WTC11 (cell line): ENCODE results near the gene KCNG1. TPM values are rescaled to one million over a fixed set of nuclear protein-coding genes. Genes with fewer than 3 reads are reported as not detected.

Experiments
- ATAC-seq: fragments of 200-7000 bp; cut with Tn5 transposase; 2 replicates; pipeline ENCODE4 v1.10.0; 2021; ENCODE audit warnings: mild to moderate bottlenecking, moderate library complexity
- CTCF ChIA-PET: fragments of 300-600 bp; sonication (Branson Sonifier 250); formaldehyde crosslinking; loops from one replicate; lab custom pipeline; 2021; ENCODE audit warnings: antibody characterized with exemption; lab: Charles Lee
- POLR2A ChIA-PET: fragments of 350-600 bp; sonication (Branson Sonifier 250); formaldehyde crosslinking; loops from one replicate; lab custom pipeline; 2021; ENCODE audit warnings: antibody characterized with exemption; lab: Charles Lee
- DNase-seq: peaks from one replicate; pipeline ENCODE4 v3.0.0; 2021; ENCODE audit warnings: low spot score
- H3K27ac Mint-ChIP-seq: 2 replicates; pipeline ENCODE4 v1.8.0; 2021; ENCODE audit warnings: mixed read lengths
- H3K27me3 Mint-ChIP-seq: 2 replicates; pipeline ENCODE4 v1.8.0; 2021; ENCODE audit warnings: low read depth, mild to moderate bottlenecking, moderate library complexity, mixed read lengths
- H3K36me3 Mint-ChIP-seq: 2 replicates; pipeline ENCODE4 v1.8.0; 2021; ENCODE audit warnings: mixed read lengths
- H3K4me1 Mint-ChIP-seq: 2 replicates; pipeline ENCODE4 v1.8.0; 2022; ENCODE audit warnings: mixed read lengths
- H3K4me3 Mint-ChIP-seq: 2 replicates; pipeline ENCODE4 v1.8.0; 2021; ENCODE audit warnings: mild to moderate bottlenecking, moderate library complexity, mixed read lengths
- H3K9me3 Mint-ChIP-seq: 2 replicates; pipeline ENCODE4 v1.8.0; 2021; ENCODE audit warnings: mixed read lengths
- ATF1 ChIP-seq: sonication (generic); formaldehyde crosslinking; IDR thresholded peaks from 2 replicates; pipeline ENCODE4 v1.8.1; 2023; ENCODE audit warnings: mild to moderate bottlenecking, moderate library complexity, missing genetic modification reagents
- ATF6 ChIP-seq: sonication (generic); formaldehyde crosslinking; IDR thresholded peaks from 2 replicates; pipeline ENCODE4 v1.8.1; 2023; ENCODE audit warnings: mild to moderate bottlenecking, missing genetic modification reagents
- CDX4 ChIP-seq: fragments of 250-450 bp; sonication (Bioruptor Pico); IDR thresholded peaks from 2 replicates; pipeline ENCODE4 v1.9.0; 2021; ENCODE audit warnings: moderate library complexity, mild to moderate bottlenecking, inconsistent platforms, borderline replicate concordance
- EMX1 ChIP-seq: fragments of 250-450 bp; sonication (Bioruptor Pico); IDR thresholded peaks from 2 replicates; pipeline ENCODE4 v1.8.0; 2021; ENCODE audit warnings: mild to moderate bottlenecking
- FOXK1 ChIP-seq: sonication (generic); formaldehyde crosslinking; IDR thresholded peaks from 2 replicates; pipeline ENCODE4 v1.8.0; 2022; ENCODE audit warnings: mild to moderate bottlenecking, moderate library complexity, missing genetic modification reagents
- HMGXB4 ChIP-seq: sonication (generic); formaldehyde crosslinking; IDR thresholded peaks from 2 replicates; pipeline ENCODE4 v1.8.1; 2023; ENCODE audit warnings: mild to moderate bottlenecking, moderate library complexity, missing genetic modification reagents
- IRF1 ChIP-seq: sonication (generic); formaldehyde crosslinking; IDR thresholded peaks from 2 replicates; pipeline ENCODE4 v1.8.0; 2023; ENCODE audit warnings: missing genetic modification reagents
- NFATC4 ChIP-seq: fragments of 250-450 bp; sonication (Bioruptor Pico); IDR thresholded peaks from 2 replicates; pipeline ENCODE4 v1.9.0; 2021; ENCODE audit warnings: mild to moderate bottlenecking
- NFE2L1 ChIP-seq: sonication (generic); formaldehyde crosslinking; IDR thresholded peaks from 2 replicates; pipeline ENCODE4 v1.8.1; 2023; ENCODE audit warnings: missing genetic modification reagents
- NFYB ChIP-seq: sonication (generic); formaldehyde crosslinking; conservative IDR thresholded peaks from 2 replicates; pipeline ENCODE4 v1.8.0; 2022; ENCODE audit warnings: low read depth, missing genetic modification reagents
- NR1H2 ChIP-seq: sonication (generic); formaldehyde crosslinking; IDR thresholded peaks from 2 replicates; pipeline ENCODE4 v1.9.0; 2021; ENCODE audit warnings: mild to moderate bottlenecking, moderate library complexity, missing genetic modification reagents
- PREB ChIP-seq: sonication (generic); formaldehyde crosslinking; IDR thresholded peaks from 2 replicates; pipeline ENCODE4 v1.8.1; 2022; ENCODE audit warnings: mild to moderate bottlenecking, missing genetic modification reagents, moderate library complexity, borderline replicate concordance
- PRRX2 ChIP-seq: fragments of 250-450 bp; sonication (Bioruptor Pico); IDR thresholded peaks from 2 replicates; pipeline ENCODE4 v1.8.0; 2021; ENCODE audit warnings: mild to moderate bottlenecking
- SP1 ChIP-seq: sonication (generic); formaldehyde crosslinking; conservative IDR thresholded peaks from 2 replicates; pipeline ENCODE4 v1.8.1; 2022; ENCODE audit warnings: missing genetic modification reagents
- ZMAT4 ChIP-seq: fragments of 250-450 bp; sonication (Bioruptor Pico); IDR thresholded peaks from 2 replicates; pipeline ENCODE4 v1.9.0; 2021; ENCODE audit warnings: mild to moderate bottlenecking
- ZNF138 ChIP-seq: sonication (generic); formaldehyde crosslinking; conservative IDR thresholded peaks from 2 replicates; pipeline ENCODE4 v1.8.1; 2022; ENCODE audit warnings: mild to moderate bottlenecking, moderate library complexity, missing genetic modification reagents
- ZNF219 ChIP-seq: sonication (generic); formaldehyde crosslinking; IDR thresholded peaks from 2 replicates; pipeline ENCODE4 v1.8.0; 2023; ENCODE audit warnings: missing genetic modification reagents, mild to moderate bottlenecking, borderline replicate concordance
- ZNF263 ChIP-seq: sonication (generic); formaldehyde crosslinking; IDR thresholded peaks from 2 replicates; pipeline ENCODE4 v1.8.1; 2022; ENCODE audit warnings: low read depth, mild to moderate bottlenecking, moderate library complexity, missing genetic modification reagents
- ZSCAN18 ChIP-seq: fragments of 250-450 bp; sonication (Bioruptor Pico); IDR thresholded peaks from 2 replicates; pipeline ENCODE4 v2.1.2; 2022; ENCODE audit warnings: mild to moderate bottlenecking, moderate library complexity
- total RNA-seq: library from RNA; stranded (reverse); gene quantifications from 3 replicates; pipeline ENCODE4 v1.2.3, GENCODE V29; 2021

KCNG1 gene
- total RNA-seq, 1 experiment from 2014 or later: 34.6 TPM

GRCh38 chr20:51019656-51020592 lies 3.0 kb downstream of the KCNG1 start:
- POLR2A ChIA-PET: no interaction called here
- CTCF ChIA-PET: interaction anchor here (1.0 to 3.9 kb wide), 11 partner anchors 15 to 306 kb away, joined by 3 to 28 read pairs (median 8); no protein-coding TSS in a partner anchor
- Mint-ChIP-seq H3K36me3 (peaks cover 7% of the 10 kb centered on the region), H3K4me3 (peak overlapping the region; percentile 66; the same call in 1 of the 2 replicates), H3K4me1 (peaks cover 41% of the 10 kb centered on the region), H3K9me3 (no peaks in the 10 kb centered on the region), H3K27ac (no peak overlapping the region), H3K27me3 (peaks cover 29% of the 10 kb centered on the region)
- TF ChIP-seq CDX4 (CRISPR knock-in tag): no peak
- TF ChIP-seq ZNF138 (CRISPR knock-in tag): no peak
- TF ChIP-seq FOXK1 (CRISPR knock-in tag): no peak
- DNase-seq (no peak), ATAC-seq (no peak)

GRCh38 chr20:51017251-51017650 lies 5.7 kb downstream of the KCNG1 start:
- TF ChIP-seq ZSCAN18 (CRISPR knock-in tag): no peak
- no peak for TF ChIP-seq CDX4 (CRISPR knock-in tag)
- TF ChIP-seq SP1 (CRISPR knock-in tag): no peak
- TF ChIP-seq NFATC4 (CRISPR knock-in tag): no peak
- TF ChIP-seq IRF1 (CRISPR knock-in tag): no peak
- TF ChIP-seq NFYB (CRISPR knock-in tag): no peak
- no peak for TF ChIP-seq NFE2L1 (CRISPR knock-in tag)
- no peak for ATAC-seq
- ChIA-PET CTCF (interaction anchor here (2.0 to 5.4 kb wide), 2 partner anchors 28 to 51 kb away, joined by 8 to 101 read pairs; no protein-coding TSS in a partner anchor), POLR2A (no interaction called here)
- no peak for DNase-seq
- Mint-ChIP-seq H3K9me3 (no peaks in the 10 kb centered on the region), H3K27me3 (peaks cover 9% of the 10 kb centered on the region), H3K27ac (no peak overlapping the region), H3K36me3 (peaks cover 7% of the 10 kb centered on the region), H3K4me1 (peaks cover 51% of the 10 kb centered on the region), H3K4me3 (no peak overlapping the region)

- Mint-ChIP-seq H3K9me3 (no peaks in the 10 kb centered on the region), H3K4me3 (no peak overlapping the region), H3K27me3 (peaks cover 2% of the 10 kb centered on the region), H3K27ac (no peak overlapping the region), H3K36me3 (peaks cover 7% of the 10 kb centered on the region), H3K4me1 (peaks cover 44% of the 10 kb centered on the region)
- DNase-seq: no peak
- ChIA-PET POLR2A (interaction anchor here (0.6 to 0.8 kb wide), 2 partner anchors 11 to 14 kb away, joined by 3 read pairs; no protein-coding TSS in a partner anchor), CTCF (interaction anchor here (1.3 to 5.4 kb wide), 7 partner anchors 13 to 149 kb away, joined by 3 to 101 read pairs (median 19); no protein-coding TSS in a partner anchor)
- ATAC-seq: no peak
- no peak for TF ChIP-seq PRRX2 (CRISPR knock-in tag)
- no peak for TF ChIP-seq ZNF263 (CRISPR knock-in tag)
- TF ChIP-seq NR1H2 (CRISPR knock-in tag): no peak
- no peak for TF ChIP-seq ZMAT4 (CRISPR knock-in tag)
- TF ChIP-seq ZNF219 (CRISPR knock-in tag): no peak
- TF ChIP-seq EMX1 (CRISPR knock-in tag): no peak
- TF ChIP-seq PREB (CRISPR knock-in tag): no peak
- TF ChIP-seq NFE2L1 (CRISPR knock-in tag): no peak
- no peak for TF ChIP-seq ATF6
- TF ChIP-seq ATF1 (CRISPR knock-in tag): no peak
- TF ChIP-seq HMGXB4: no peak
Observed at GRCh38 chr20:51016521-51016920, 6.4 kb downstream of the KCNG1 start.
